Hippocampal formation (tissue), 2 donors: ENCODE results near the gene OSBPL10.
A peak's percentile ranks its signal among the peaks of the same experiment; 100 is the strongest.
"Not testable (repeated sequence)": the region's sequence is repeated elsewhere in the genome, so short reads cannot be mapped to it uniquely, and the experiment has no call there.

Source experiments
- DNase-seq, 2 donors: peaks; one replicate each; lab custom pipeline; 2025; lab: John Stamatoyannopoulos, UW

Gene OSBPL10

DNA sequence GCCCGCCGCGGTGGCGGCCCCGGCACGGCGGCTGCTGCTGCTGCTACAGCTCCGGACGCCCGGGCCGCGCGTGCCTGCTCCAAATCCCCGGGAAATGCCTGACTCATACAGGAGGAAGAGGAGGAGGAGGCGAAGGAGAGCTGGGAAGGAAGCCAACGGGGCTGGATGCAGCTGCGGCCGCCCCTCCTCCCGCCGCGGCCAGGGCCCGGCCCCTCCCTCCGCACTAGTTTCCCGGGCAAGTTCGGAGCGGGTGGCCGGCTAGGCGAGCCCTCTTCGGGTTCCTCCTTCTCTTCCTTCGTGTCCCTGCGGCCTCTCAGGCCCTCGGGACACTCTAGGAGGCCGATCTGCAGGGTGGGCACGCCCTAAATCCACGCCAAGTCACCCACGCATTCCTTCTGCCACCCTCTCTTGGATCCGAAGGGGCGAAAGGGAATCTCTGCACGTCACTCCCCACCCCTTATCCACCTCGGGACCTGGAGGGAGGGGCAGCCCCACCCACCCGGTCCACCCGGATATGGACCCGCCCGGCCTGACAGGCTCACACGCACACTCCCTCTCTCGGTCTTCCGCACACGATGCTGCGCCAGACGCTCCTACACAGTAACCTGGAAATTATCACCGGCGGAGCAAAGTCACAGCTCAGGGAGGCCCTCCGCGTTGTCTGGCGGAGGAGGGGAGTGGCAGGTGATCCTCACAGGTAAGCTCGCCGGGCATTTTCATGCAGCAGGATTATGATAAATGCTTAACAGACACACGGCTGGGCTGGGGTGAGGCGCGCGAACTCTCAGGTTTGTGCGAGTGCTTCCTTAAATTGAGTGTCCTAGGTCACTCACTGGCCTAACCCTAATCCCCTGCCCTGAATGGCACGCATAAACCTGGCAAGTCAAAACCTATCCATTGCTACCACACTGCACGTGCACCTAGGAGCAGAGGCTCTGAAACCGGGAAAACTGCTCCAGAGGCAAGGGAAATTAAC is at the start of gene OSBPL10, which contains the start of gene ZNF860:
OSBPL10 (minus strand) TSS at position 57 of the 976 bp plus-strand sequence. CDS start 83 bp downstream, outside the sequence.
ZNF860 (plus strand) TSS at position 545 of the 976 bp plus-strand sequence. CDS start 7,330 bp downstream, outside the sequence.
- peak; percentile 43 to 54 for DNase-seq

DNA sequence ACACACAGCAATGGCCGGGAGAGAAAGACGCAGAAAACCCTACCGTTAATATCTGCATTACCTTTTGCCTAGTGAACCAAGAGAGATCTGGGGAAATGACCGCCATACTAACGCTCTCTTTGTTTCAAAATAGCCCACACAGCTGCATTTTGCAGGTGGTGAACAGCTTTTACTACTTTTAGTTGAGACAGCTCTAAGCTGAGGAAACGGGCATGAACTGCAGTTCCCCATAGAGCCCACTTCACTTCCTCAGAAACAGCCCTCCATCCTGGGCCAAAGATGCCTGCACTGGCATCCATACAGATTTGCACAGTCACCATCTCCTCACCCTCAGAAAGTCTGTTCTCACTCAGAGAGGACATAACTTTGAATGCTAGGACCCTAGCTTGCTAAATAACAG is 45.5 kb upstream of the OSBPL10 start:
- no peak for DNase-seq

GRCh38 chr3:32022947-32023346 is 41.9 kb upstream of the OSBPL10 start:
- no peak for DNase-seq

- DNase-seq = no peak
Measured at GRCh38 chr3:32021748-32022147, 40.7 kb upstream of the OSBPL10 start.

DNA sequence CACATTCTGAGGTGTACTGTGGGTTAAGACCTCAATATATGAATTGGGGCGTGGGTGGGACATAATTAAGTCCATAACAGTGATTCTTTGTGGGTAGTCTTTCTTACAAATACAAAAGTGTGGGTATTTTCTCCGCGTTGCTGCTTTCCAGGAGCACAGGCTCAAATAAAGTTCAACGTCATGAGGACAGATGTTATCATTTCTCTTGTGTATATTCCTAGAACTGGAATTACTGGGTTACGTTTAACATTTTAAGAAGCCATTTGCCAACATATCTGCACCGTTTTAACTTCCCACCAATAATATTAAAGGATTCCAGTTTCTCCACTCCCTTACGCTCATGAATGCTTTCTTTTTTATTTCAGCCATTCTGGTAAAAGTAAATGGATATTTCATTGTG is 40.1 kb upstream of the OSBPL10 start:
- DNase-seq = no peak

- peak in 1 of 2 donors; percentile 66 for DNase-seq
Measured at GRCh38 chr3:32018757-32019564, 37.9 kb upstream of the OSBPL10 start.

DNA sequence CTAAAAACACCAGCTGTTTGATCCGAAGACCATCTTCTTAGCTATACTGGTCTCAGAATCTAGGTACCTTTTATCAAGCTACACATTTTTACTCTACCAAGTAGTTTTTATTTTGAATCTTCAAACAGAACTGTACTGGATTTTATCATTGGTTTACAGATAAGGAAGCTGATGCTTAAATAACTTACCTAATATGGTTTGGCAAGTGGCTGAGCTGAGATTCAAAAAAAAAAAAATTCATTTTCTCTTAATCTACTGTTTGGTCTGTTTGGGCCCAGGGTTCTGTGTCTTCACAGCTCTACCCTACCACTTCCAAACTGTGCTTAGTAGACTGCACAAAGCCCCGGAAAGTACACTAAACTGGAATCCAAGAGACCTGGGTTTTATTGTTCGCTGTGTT is 36.2 kb upstream of the OSBPL10 start:
- no peak for DNase-seq

DNA sequence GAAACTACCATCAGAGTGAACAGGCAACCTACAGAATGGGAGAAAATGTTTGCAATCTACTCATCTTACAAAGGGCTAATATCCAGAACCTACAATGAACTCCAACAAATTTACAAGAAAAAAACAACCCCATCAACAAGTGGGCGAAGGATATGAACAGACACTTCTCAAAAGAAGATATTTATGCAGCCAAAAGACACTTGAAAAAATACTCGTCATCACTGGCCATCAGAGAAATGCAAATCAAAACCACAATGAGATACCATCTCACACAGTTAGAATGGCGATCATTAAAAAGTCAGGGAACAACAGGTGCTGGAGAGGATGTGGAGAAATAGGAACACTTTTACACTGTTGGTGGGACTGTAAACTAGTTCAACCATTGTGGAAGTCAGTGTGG is 34.6 kb upstream of the OSBPL10 start:
- DNase-seq = not testable (repeated sequence)

GRCh38 chr3:32010699-32011098 is 29.6 kb upstream of the OSBPL10 start:
- DNase-seq = not testable (repeated sequence)

GRCh38 chr3:32009957-32010356 is 28.9 kb upstream of the OSBPL10 start:
- no peak for DNase-seq

DNA sequence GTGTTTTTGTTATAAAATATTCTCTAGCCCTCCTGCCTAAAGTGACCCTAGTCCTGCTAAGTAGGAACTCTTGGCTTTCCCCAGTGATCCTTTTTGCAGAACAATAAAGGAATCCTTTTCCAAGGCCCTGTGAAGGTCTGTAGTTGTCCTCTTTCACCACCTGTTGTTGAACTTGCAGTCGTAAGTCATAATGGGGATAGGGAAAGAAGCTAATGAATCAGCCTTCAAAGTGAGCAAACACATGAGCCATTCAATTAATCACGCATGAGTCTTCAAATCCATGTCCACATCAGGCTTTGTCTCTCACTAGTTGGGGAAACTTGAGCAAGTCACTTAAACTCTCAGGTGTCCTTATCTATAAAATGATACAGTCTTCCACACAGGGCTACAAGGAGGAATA is 28.0 kb upstream of the OSBPL10 start:
- no peak for DNase-seq

DNA sequence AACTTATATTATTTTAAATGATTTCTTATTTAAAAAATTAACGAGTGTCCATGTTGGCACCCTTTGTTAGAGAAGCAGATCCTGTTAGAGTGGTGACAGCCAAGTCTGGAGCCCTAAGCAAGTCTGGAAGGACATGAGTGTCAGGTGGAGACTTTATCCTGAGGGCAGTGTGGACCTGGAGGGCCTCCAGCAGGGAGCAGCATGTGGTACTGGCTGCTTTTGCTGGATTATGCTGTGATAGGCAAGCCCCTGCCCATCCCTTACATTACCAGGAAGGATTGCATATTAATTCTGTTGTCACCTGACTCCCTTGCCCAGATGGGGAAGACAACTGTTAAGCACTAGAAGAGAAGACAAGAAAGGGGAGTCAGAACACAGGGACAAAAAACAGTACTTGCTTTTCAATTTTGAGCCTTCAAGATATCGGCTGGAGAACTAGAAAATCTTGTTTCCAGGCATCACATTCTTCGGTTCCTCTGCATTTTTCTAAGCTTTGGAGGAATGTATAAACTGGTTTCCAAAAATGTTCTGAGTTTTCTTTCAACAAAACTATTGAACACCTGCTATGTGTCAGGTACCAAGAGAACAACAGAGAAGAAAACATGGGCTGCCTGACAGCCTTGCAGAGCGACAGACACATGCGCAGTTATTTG is 23.2 kb upstream of the OSBPL10 start:
- DNase-seq = no peak

GRCh38 chr3:32003380-32003779 is 22.3 kb upstream of the OSBPL10 start:
- DNase-seq = no peak

DNA sequence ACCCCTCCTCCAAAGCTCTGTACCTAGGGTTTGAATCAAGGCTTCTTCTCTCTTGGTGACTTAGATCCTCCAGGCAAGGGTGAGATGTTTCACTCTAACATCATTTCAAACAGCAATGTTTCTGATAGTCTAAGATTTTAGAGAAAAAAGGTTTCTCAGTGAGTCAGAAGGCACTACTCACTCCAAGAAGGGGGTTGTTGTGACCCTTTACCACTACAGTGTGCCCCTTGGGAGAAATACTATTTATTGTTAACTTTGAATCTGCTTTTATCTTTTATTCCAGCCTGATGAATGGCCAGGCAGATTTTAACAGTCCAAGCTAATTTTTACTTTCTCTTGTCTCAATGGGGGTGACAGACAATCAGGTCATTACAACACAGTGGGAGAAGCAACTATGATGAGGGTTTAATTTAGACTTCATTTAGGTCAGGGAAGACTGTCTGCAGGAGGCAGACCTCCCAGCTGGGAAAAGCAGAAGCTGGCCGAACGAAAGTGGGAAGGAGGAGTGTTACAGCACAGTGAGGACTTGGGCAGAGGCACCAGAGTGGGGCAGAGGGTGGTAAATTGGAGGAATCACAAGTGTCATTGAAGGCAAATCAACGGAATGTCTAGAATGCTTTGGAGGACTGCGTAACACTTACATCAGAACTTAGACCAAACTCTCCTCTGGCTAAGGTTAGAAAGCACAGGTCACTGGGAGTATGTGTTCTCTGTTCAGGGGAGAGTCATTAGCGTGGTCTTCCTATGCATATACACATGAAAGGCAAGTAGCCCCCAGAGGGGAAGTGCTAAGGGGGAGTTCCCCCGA is 21.7 kb upstream of the OSBPL10 start:
- no peak for DNase-seq

- DNase-seq = no peak
Measured at GRCh38 chr3:32000877-32001276, 19.8 kb upstream of the OSBPL10 start.

DNA sequence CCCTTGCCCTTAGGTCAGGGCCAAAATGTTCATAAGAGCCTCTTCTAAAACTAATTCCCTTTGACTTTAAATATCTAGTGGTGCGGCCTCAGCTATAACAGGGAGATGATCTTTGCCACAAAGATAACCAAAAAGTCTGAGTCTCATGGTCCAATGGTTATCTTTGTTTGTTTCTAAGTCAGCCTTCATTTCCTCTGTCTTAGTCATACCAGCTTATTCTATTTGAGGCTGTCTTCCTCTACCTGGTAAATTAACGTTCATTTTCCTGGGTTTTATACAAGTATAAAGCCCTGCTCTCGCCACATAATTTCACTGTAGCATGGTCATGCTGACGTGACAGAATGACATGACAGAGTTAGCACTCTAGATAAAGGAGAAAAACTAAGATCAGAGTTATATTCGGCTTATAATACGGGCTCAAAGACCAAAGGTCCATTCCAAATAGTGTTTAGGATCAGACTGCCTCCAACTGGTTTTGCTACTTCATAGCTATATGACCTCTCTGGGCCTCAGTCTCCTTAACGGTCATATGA is 18.9 kb upstream of the OSBPL10 start:
- no peak for DNase-seq

DNA sequence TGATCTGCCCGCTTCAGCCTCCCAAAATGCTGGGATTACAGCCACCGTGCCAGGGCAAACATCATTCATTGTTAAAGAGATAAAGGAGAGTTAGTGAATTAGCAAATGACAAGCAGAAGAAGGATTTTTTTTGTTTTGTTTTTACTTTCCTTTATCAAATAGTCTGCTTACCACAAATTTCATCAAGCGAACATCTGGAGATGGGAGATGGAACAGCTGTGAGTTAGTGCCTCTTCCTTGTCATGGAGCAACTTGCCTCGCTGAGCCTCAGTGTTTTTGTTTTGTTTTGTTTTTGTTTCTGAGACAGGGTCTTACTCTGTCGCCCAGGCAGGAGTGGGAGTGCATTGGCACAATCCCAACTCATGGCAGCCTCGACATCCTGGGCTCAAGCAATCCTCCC is 16.4 kb upstream of the OSBPL10 start:
- no peak for DNase-seq

GRCh38 chr3:31996195-31996594 is 15.1 kb upstream of the OSBPL10 start:
- no peak for DNase-seq

GRCh38 chr3:31995026-31995425 is 14.0 kb upstream of the OSBPL10 start:
- not testable (repeated sequence) for DNase-seq

DNA sequence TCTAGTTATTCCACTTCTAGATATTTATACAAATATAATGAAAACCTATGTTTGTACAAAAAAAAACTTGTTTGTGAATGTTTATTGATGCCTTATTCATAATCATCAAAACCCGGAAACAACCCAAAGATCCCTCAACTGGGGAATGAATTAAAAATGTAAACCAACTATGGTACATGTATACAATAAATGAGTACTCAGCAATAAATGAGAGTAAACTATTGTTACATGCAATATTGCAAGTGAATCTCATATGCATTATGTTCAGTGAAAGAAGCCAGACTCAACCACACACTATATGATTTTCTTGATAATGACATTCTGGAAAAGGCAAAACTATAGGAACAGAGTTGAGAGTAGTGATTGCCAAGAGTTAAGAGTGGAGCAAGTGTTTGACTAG is 12.8 kb upstream of the OSBPL10 start:
- no peak for DNase-seq

DNA sequence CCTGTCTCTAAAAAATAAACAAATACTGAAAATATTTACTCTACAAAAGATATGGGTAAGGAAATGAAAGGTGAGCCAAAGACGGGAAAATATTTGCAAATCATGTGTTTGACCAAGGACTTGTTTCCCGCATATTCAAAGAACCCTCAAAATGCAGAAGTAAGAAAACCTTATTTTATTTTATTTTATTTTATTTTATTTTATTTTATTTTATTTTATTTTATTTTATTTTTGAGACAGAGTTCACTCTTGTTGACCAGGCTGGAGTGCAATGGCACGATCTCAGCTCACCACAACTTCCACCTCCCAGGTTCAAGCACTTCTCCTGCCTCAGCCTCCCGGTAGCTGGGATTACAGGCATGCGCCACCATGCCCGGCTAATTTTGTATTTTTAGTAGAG is 11.9 kb upstream of the OSBPL10 start:
- DNase-seq = not testable (repeated sequence)
